ENCODE measurements around the gene NRXN3.

The NRXN3 gene

DNA sequence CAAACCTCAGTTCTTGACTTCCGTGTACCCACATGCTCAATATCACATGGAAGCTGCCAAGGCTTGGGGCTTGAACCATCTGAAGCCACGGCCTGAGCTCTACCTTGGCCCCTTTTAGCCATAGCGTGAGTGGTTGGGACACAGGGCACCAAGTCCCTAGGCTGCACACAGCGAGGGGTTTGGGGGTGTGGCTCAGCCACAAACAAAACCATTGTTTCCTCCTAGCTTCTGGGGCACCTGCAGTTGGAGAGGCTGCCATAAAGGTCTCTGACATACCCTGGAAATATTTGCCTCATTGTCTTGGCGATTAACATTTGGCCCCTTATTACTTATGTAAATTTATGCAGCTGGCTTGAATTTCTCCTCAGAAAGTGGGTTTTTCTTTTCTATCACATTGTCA, 628.6 kb downstream of the NRXN3 start:
- DNase-seq (ENCODE audit: low read depth in 2 of 2), result no peak

- DNase-seq (ENCODE audit: low read depth in 2 of 2), result no peak
These were observed 635.4 kb downstream of the NRXN3 start for GRCh38 chr14:78805570-78805969.

GRCh38 chr14:78823035-78823434, 652.9 kb downstream of the NRXN3 start:
- no peak for DNase-seq (ENCODE audit: low read depth in 2 of 2)

DNA sequence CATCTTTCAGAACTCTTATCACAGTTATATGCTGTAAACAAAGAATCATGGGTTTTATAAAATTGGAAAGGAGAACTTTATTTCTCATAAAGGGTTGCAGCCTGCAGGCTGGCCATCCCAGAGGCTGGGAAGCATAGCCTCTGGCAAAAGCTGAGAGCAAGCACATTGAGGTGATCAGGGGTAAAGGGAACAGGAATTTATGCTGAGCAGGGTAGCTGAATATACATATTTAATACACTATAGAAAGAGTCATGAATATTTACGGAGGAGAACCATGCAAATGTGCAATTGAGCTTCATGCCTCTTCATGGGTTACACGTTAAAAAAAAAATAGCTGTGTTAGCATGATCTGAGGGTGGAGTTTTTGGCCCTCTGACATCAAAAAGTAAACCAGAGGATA, 653.3 kb downstream of the NRXN3 start:
- DNase-seq (ENCODE audit: low read depth in 2 of 2), result no peak

DNA sequence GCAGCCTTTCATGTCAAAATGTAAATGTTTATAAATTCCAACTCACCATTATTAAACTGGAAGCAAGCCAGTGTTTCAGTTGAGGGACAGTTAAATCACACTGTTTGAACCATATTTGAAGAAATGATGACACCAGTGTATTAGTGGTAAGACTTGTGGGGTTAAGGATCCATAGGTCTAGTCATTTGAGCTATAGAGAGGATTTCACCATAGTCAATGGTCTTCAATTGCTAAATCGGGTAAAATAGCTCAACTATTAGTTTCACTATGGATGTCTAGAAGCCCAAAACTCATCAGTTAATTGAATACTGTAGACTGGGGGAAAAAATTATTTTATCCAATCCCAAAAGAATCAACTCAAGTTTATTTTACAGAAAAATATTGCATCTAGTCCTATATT, 659.1 kb downstream of the NRXN3 start:
- DNase-seq (ENCODE audit: low read depth in 2 of 2), result no peak

GRCh38 chr14:78834766-78835451, 664.7 kb downstream of the NRXN3 start:
- DNase-seq (ENCODE audit: low read depth in 2 of 2), result no peak

DNA sequence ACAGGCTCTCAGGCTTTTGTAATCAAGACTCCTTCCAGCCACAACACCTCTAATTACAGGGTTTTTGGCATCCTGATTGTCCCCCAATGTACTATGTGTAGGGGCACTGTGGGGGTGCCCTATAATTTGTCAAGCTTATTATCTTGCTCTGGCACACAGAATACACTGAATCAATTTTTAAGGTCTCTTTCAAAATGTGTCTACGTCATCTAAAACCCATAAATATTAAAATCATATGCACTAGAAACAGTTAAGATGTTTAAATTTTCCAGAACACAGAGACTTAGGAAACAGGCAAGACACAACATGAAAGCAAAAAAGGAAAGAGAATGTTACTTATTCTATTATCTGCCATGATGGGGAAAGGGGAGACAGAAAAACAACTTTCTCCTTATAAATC, 665.7 kb downstream of the NRXN3 start:
- DNase-seq (ENCODE audit: low read depth in 2 of 2), result no peak

- DNase-seq (ENCODE audit: low read depth in 2 of 2), result no peak
These were observed 666.6 kb downstream of the NRXN3 start for GRCh38 chr14:78836777-78837176.

DNA sequence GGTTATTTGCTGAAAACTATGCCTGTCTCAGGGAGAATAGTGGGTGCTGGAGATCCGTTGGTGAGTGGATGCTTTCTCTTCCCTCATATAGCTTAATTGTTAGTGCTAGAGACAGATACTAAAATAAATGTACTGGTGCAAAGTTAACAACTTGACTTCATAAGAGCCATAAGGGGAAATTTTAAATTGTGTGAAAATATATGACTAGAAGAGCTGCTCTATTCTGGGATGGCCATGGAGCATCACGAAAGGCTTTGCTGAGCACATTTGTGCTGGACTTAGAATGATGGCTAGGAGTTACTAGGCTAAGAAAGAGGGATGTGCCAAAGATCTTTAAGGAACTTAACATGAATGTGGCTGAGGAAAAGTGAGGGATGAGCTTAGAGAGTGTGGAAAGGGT, 668.8 kb downstream of the NRXN3 start:
- no peak for DNase-seq (ENCODE audit: low read depth in 2 of 2)

DNA sequence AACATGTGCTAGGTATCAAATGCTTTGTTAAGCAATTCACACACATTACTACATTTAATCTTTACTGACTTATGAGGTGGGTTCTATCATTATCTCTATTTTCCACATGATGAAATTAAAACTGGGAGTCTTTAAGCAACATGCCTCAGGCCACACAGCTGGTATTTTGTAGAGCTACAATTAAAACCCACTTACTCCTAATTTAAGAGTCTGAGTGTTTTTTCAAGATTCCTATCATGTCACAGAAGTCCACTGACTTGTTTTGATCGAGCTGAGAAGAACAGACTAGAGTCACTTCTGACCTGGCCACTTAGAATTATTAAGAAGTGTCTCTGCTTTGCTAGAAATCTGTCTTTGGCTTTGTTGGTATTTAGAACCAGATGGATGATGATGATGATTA, 670.7 kb downstream of the NRXN3 start:
- DNase-seq (ENCODE audit: low read depth in 2 of 2), result no peak

DNA sequence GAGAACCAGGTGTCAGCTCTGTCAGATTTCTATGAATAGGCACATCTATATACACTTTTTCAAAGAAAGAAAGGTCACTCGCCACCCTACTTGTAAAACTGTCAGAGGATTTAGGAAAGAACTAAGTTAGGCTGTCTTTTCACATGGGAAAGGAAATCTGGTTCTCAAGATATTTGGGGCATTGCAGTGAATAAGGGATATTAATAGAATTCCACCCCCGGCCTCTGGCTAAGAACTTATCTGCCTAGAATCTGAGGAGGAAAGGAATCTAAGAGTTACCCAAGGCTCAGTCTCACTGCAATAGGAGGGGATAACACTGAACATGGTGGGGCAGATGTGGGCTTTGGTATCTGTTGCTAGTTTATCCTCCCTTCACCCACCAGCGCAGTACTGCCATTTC, 677.6 kb downstream of the NRXN3 start:
- no peak for DNase-seq (ENCODE audit: low read depth in 2 of 2)

- DNase-seq (ENCODE audit: low read depth in 2 of 2), result no peak
These were observed 678.2 kb downstream of the NRXN3 start for GRCh38 chr14:78848234-78848820.

DNA sequence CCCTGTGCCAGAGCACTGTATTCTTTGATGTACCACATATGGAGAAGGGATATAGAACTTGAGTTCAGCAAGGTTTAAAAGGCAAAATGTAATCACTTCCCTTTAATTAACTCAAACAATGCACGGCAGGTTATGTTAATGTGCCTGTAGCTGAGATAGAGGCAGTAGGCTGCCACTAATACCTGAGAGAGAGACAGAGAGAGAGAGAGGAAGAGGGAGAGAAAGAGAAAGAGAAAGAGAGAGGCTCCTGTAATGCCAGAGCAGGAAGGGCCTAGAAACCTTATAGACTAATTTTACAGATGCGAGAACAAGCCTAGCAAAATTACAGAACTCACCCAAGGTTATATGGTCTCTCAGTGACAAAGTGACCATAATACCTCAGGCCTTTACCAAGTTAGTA, 679.8 kb downstream of the NRXN3 start:
- no peak for DNase-seq (ENCODE audit: low read depth in 2 of 2)

DNA sequence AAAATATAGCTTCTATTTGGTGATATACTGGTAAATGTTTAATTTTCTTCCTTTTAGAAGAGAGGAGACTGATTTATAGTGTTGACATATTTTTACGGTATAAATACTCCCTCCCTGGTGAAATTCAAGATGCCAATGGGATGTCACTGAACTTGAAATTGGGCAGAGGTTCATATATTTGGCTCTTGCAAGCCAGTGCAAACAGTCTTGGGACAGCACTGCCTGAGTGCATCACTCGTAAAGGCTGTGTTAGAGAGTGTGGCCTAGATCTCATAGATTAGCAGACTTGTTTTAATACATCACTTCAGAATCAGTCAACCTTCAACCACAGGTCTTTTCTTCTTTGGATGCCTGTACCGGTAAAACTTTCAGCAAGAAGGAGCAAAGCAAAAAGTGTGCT, 681.0 kb downstream of the NRXN3 start:
- no peak for DNase-seq (ENCODE audit: low read depth in 2 of 2)

DNA sequence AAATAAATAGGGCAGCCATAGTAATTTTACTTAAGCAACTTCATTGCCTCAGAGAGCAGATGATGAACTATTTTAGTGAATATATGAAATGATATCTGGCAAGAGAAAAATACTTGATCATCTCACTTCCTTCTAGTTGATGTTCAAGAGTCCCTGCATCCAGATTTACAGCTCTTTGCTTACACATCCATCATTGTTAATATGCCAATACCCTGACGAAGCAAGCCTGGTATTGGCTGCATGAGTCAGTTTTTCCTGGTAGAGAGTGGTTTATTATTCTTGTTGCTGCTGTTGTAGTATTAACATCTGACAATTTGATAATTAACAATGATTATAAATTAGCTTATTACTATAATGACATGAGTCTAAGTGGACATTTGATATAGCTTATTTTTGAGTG, 681.9 kb downstream of the NRXN3 start:
- no peak for DNase-seq (ENCODE audit: low read depth in 2 of 2)

DNA sequence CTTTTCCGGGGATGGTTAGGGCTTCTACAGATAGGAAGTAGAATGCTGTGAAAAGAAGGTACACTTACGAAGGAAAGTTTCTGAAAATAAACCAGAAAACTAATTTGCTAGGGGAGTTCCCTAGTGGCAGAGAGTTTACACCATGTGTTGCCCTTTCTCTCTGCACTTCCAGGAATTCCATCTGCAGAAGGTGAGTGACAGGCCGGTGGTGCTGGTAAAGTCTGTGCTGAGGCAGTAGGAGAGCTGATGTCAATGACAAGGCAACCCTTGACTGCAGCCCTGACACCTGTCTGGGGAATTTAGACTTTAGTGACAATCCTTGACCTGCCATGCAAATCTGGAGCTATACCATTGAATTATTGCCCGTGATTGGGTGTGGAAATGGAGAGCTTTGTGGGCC, 687.8 kb downstream of the NRXN3 start:
- DNase-seq (ENCODE audit: low read depth in 2 of 2), result no peak

DNA sequence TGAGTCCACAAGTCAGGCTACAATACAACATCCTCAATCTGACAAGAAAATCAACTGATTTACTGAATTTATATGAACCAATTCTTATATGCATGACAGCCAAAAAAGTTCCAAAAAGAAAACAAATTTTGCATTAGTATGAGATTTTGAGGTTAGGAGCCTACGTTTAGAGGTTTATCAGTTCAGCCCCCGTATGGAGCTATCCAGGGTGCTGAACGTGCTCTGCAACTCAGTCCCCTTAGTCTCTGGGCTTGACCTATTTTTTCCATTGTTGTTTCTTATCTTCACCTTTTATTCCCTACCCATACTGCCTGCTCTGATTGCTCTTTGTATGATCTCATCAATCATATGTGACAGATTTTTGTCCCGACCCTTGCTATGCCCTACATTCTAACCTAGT, 693.0 kb downstream of the NRXN3 start:
- no peak for DNase-seq (ENCODE audit: low read depth in 2 of 2)

GRCh38 chr14:78872837-78873236, 702.7 kb downstream of the NRXN3 start:
- no peak for DNase-seq (ENCODE audit: low read depth in 2 of 2)

DNA sequence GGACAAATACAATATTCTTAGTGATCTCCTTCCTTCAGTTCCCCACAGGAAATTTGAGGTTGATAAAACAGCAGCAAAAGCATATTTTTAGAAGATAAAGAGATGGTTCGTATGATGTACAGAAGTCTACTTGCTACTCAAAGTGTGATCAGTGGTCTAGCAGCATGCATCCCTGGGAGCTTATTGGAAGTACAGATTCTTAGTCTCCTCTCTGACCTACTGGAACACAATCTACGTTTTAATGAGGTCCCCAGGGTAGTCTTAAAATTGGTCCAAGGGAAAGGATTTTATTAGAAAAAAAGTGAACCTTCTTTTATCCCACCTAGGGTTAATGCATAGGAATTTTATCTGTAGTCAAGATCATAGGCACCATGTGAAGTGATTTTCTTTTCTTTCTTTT, 703.4 kb downstream of the NRXN3 start:
- DNase-seq (ENCODE audit: low read depth in 2 of 2), result no peak

- no peak for DNase-seq (ENCODE audit: low read depth in 2 of 2)
These were observed 704.9 kb downstream of the NRXN3 start for GRCh38 chr14:78875049-78875448.

DNA sequence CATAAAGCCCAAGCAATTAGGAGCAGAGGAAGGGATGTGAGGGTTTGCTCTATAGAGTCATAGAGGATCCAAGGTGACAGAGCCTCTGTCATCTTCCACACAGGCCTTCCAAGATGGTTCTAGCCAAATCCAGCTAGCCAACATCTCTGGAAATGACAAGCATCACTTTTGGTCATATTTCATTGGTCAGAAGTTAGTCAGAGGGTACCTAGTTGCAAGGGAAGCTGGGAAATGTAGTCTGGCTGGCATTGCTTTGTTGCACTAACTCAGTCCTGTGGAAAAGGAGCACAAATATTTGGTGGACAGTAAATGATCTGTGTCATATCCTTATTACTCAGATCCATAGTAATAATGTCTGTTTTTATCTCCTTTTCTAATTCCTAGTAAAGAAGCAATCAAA, 715.7 kb downstream of the NRXN3 start:
- no peak for DNase-seq (ENCODE audit: low read depth in 2 of 2)

DNA sequence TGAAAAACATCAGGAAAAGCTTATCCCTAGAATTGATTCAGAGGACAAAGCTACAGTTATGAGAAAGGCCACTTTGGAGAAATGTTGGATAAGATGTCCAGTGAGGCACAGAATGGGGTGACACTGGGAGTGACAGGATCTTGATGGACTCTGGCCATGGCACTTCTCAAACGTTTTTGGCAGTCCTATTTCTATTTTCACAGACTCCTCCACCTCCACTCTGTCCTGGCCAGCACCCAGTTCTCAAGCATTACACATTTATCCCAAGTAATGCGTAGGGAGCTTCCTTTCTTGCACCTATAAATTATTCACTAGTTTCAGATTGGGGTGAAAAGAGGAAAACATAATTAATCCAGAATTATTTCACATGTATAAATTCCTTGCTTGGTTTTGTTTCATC, 727.3 kb downstream of the NRXN3 start:
- DNase-seq (ENCODE audit: low read depth in 2 of 2), result no peak

DNA sequence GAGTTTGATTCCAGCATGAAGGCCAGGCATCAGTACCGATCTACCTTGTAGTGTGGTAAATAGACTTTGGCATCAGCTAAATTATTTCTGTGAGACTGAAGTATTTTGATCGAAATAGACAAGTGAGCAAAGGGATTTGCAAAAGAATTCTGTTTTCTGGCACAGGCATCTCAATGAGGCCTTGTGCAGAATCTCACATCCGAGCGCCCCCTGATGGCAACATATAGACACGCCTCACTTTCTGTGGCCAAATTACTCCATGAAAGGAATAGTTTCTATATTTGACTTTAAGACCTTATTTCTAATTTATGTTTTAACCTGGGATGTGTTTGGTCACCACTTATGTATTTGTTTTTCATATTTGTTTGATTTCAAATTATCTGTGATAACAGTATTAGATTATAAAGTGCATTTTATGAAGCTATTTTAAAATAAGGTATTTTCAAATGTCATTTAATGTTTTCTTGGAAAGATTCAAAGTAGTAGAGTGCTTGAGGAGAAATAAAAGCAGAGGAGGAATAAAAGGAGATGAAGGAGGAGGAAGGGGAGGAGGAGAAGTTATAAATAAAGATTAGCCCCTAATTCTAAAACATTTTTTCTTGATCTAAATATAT, 731.9 kb downstream of the NRXN3 start:
- DNase-seq (ENCODE audit: low read depth in 2 of 2), result no peak

GRCh38 chr14:78904094-78904493, 733.9 kb downstream of the NRXN3 start:
- DNase-seq (ENCODE audit: low read depth in 2 of 2), result no peak
